ENCODE data around the gene NEXMIF. TPM values are rescaled to one million over a fixed set of nuclear protein-coding genes. Genes with fewer than 3 reads are reported as not detected.

The NEXMIF gene
- polyA plus RNA-seq, 1 donor (not counting 4 experiments of a cell fraction or from before 2014, with no cell fraction given), result under 0.01 TPM

DNA sequence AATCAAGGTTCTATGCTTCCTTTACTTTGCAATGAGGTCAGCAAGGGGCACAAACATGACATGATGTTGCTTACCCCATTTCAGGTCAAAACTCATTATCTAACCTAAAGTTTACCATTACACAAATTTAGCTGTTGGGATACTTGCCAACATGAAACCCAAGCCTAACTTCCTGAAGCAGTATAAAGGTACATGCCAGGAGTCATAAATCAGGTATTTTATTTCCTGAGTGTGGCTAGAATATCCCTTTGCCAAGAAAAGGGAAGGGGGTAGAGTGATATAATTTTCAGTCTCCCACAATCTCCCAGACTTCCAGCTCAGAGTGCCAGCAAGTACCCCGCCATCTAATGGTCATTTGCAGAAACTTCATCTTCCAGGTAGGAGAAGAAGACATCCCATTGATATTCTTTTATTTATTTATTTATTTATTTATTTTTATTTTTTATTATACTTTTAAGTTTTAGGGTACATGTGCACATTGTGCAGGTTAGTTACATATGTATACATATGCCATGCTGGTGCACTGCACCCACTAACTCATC is 136.6 kb downstream of the NEXMIF start:
- Histone ChIP-seq H3K36me3 (ENCODE audit: control insufficient read depth in 2 of 2, extremely low read depth in 1 of 2, insufficient read depth in 2 of 2, low read length in 2 of 2) (no peaks in the 10 kb centered on the region), H4K20me1 (ENCODE audit: control insufficient read depth, extremely low read depth, insufficient read depth, low read length) (no peaks in the 10 kb centered on the region), H3K79me2 (ENCODE audit: control insufficient read depth, insufficient read depth, low read length) (no peaks in the 10 kb centered on the region), H3K27me3 (ENCODE audit: control insufficient read depth, extremely low read depth, insufficient read depth, low read length) (no peaks in the 10 kb centered on the region), H3K9ac (ENCODE audit: control insufficient read depth, extremely low read depth, insufficient read depth, low read length) (no peak overlapping the region), H2AFZ (ENCODE audit: control insufficient read depth, low read length) (no peak overlapping the region), H3K4me1 (ENCODE audit: control insufficient read depth, extremely low read depth, insufficient read depth, low read length) (no peaks in the 10 kb centered on the region), H3K4me2 (ENCODE audit: control insufficient read depth, extremely low read depth, insufficient read depth, low read depth, low read length) (no peak overlapping the region), H3K9me3 (ENCODE audit: control insufficient read depth, low read depth, low read length) (no peaks in the 10 kb centered on the region), H3K4me3 (ENCODE audit: control insufficient read depth in 2 of 3, extremely low read depth in 1 of 3, insufficient read depth in 2 of 3, low read depth in 1 of 3, low read length in 3 of 3) (no peak overlapping the region), H3K9me1 (ENCODE audit: control insufficient read depth, extremely low read depth, insufficient read depth, low read length) (no peaks in the 10 kb centered on the region), H3K27ac (ENCODE audit: control insufficient read depth, insufficient read depth, low read length) (no peak overlapping the region)
- FAIRE-seq (no peak), DNase-seq (ENCODE audit: low read depth, low spot score) (no peak)
- dilution Hi-C loops (cut with MboI; ENCODE audit: extremely low pct_ligation_motif_present, low sequenced_read_pairs), result no loop called here
- TF ChIP-seq, protein P1, sequence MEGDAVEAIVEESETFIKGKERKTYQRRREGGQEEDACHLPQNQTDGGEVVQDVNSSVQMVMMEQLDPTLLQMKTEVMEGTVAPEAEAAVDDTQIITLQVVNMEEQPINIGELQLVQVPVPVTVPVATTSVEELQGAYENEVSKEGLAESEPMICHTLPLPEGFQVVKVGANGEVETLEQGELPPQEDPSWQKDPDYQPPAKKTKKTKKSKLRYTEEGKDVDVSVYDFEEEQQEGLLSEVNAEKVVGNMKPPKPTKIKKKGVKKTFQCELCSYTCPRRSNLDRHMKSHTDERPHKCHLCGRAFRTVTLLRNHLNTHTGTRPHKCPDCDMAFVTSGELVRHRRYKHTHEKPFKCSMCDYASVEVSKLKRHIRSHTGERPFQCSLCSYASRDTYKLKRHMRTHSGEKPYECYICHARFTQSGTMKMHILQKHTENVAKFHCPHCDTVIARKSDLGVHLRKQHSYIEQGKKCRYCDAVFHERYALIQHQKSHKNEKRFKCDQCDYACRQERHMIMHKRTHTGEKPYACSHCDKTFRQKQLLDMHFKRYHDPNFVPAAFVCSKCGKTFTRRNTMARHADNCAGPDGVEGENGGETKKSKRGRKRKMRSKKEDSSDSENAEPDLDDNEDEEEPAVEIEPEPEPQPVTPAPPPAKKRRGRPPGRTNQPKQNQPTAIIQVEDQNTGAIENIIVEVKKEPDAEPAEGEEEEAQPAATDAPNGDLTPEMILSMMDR (optimal IDR thresholded peaks at IDR 0.05 in 1 of 3, IDR thresholded peaks at IDR 0.05 in 1 of 3, conservative IDR thresholded peaks at IDR 0.05 in 1 of 3; ENCODE audit: extremely low read depth in 1 of 3, insufficient read depth in 2 of 3, low read length in 3 of 3), result peak in 1 of 3 experiments; percentile 16
- TF ChIP-seq EZH2 (IDR thresholded peaks at IDR 0.05; ENCODE audit: low read length), result no peak

DNA sequence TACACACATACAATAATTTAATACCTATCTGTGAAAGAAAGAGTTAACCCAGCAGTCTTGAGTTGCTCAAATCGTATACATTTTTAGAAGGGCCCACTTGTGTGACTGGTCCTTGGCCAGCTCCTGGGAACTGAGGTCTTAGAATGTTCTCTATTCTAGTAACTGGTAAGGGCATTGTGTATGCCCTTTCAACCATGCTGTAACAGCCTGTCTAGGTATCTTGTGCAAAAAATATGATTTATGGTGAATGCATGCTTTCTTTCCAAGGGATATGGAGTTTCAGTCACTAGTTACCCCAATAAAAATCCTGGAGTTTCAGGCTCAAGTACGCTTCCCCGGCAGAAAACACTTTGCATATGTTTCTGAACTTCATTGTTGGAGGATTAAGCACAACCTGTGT is 140.6 kb downstream of the NEXMIF start:
- TF ChIP-seq, protein P1 (optimal IDR thresholded peaks at IDR 0.05 in 1 of 3, IDR thresholded peaks at IDR 0.05 in 1 of 3, conservative IDR thresholded peaks at IDR 0.05 in 1 of 3; ENCODE audit: extremely low read depth in 1 of 3, insufficient read depth in 2 of 3, low read length in 3 of 3), result no peak
- TF ChIP-seq EZH2 (IDR thresholded peaks at IDR 0.05; ENCODE audit: low read length), result no peak
- no peaks in the 10 kb centered on the region for H3K79me2 ChIP-seq (ENCODE audit: control insufficient read depth, insufficient read depth, low read length)
- no peak for DNase-seq (ENCODE audit: low read depth, low spot score)
- H3K27me3 ChIP-seq (ENCODE audit: control insufficient read depth, extremely low read depth, insufficient read depth, low read length), result no peaks in the 10 kb centered on the region
- no peaks in the 10 kb centered on the region for H3K9me3 ChIP-seq (ENCODE audit: control insufficient read depth, low read depth, low read length)
- H3K4me3 ChIP-seq (ENCODE audit: control insufficient read depth in 2 of 3, extremely low read depth in 1 of 3, insufficient read depth in 2 of 3, low read depth in 1 of 3, low read length in 3 of 3), result no peak overlapping the region
- no peak overlapping the region for H3K27ac ChIP-seq (ENCODE audit: control insufficient read depth, insufficient read depth, low read length)
- H4K20me1 ChIP-seq (ENCODE audit: control insufficient read depth, extremely low read depth, insufficient read depth, low read length), result no peaks in the 10 kb centered on the region
- H3K36me3 ChIP-seq (ENCODE audit: control insufficient read depth in 2 of 2, extremely low read depth in 1 of 2, insufficient read depth in 2 of 2, low read length in 2 of 2), result no peaks in the 10 kb centered on the region
- H3K9ac ChIP-seq (ENCODE audit: control insufficient read depth, extremely low read depth, insufficient read depth, low read length), result no peak overlapping the region
- H3K4me1 ChIP-seq (ENCODE audit: control insufficient read depth, extremely low read depth, insufficient read depth, low read length), result no peaks in the 10 kb centered on the region
- dilution Hi-C loops (cut with MboI; ENCODE audit: extremely low pct_ligation_motif_present, low sequenced_read_pairs), result no loop called here
- FAIRE-seq, result no peak
- H3K9me1 ChIP-seq (ENCODE audit: control insufficient read depth, extremely low read depth, insufficient read depth, low read length), result no peaks in the 10 kb centered on the region
- H3K4me2 ChIP-seq (ENCODE audit: control insufficient read depth, extremely low read depth, insufficient read depth, low read depth, low read length), result no peak overlapping the region
- no peak overlapping the region for H2AFZ ChIP-seq (ENCODE audit: control insufficient read depth, low read length)
